ENCODE results near the gene NSUN3. TPM values are rescaled to one million over a fixed set of nuclear protein-coding genes. Genes with fewer than 3 reads are reported as not detected.

The NSUN3 gene
- total and polyA plus RNA-seq, 12 donors = 3.3 to 9.6 (median 6.9) TPM

GRCh38 chr3:94065122-94065521 is 2.3 kb downstream of the NSUN3 start:
- H3K4me1 ChIP-seq = peaks cover 0 to 48% (median 22%) of the 10 kb centered on the region in 9 donors
- no peaks in the 10 kb centered on the region for H3K27me3 ChIP-seq
- H3K36me3 ChIP-seq = peaks cover 0 to 33% (median 0%) of the 10 kb centered on the region in 9 donors
- no peak for TF ChIP-seq CTCF (IDR thresholded peaks at IDR 0.05)
- peak overlapping the region in 1 of 10 donors; percentile 4 for H3K27ac ChIP-seq
- ATAC-seq = no peak
- H3K9me3 ChIP-seq = peaks cover 0 to 8% (median 0%) of the 10 kb centered on the region in 11 donors
- intact Hi-C loops (cut with DNase I) = loop anchor here in 8 of 10 donors (5.0 to 10.0 kb wide), 4 partner anchors 60 to 160 kb away; no protein-coding TSS in a partner anchor
- no peak overlapping the region for H3K4me3 ChIP-seq
- no peak for DNase-seq
- 68 to 71% methylated on average over 1 of the region's 1 CpG for WGBS, 2 donors

- intact Hi-C loops (cut with DNase I) = loop anchor here in 8 of 10 donors (2.0 to 10.0 kb wide), 5 partner anchors 61 to 161 kb away; no protein-coding TSS in a partner anchor
- Histone ChIP-seq H3K9me3 (peaks cover 0 to 8% (median 0%) of the 10 kb centered on the region in 11 donors), H3K36me3 (peaks cover 0 to 34% (median 0%) of the 10 kb centered on the region in 9 donors), H3K4me1 (peaks cover 0 to 48% (median 22%) of the 10 kb centered on the region in 9 donors), H3K27ac (no peak overlapping the region), H3K27me3 (no peaks in the 10 kb centered on the region), H3K4me3 (no peak overlapping the region)
- DNase-seq (no peak), ATAC-seq (no peak)
- no peak for TF ChIP-seq CTCF (IDR thresholded peaks at IDR 0.05)
- WGBS, 2 donors = 87 to 94% methylated on average over 1 of the region's 1 CpG
These were observed 3.1 kb downstream of the NSUN3 start for GRCh38 chr3:94065819-94066480.

- no peak for DNase-seq
- ATAC-seq = no peak
- TF ChIP-seq CTCF (IDR thresholded peaks at IDR 0.05) = no peak
- no peak overlapping the region for H3K4me3 ChIP-seq
- peaks cover 0 to 46% (median 21%) of the 10 kb centered on the region in 9 donors for H3K4me1 ChIP-seq
- intact Hi-C loops (cut with DNase I) = loop anchor here in 8 of 10 donors (2.0 to 10.0 kb wide), 5 partner anchors 62 to 162 kb away; no protein-coding TSS in a partner anchor
- H3K36me3 ChIP-seq = peaks cover 0 to 40% (median under 1%) of the 10 kb centered on the region in 9 donors
- WGBS, 2 donors = 66 to 67% methylated on average over 6 of the region's 6 CpGs
- peaks cover 0 to 8% (median 0%) of the 10 kb centered on the region in 11 donors for H3K9me3 ChIP-seq
- H3K27me3 ChIP-seq = no peaks in the 10 kb centered on the region
- no peak overlapping the region for H3K27ac ChIP-seq
These were observed 3.9 kb downstream of the NSUN3 start for GRCh38 chr3:94066506-94067500.

All from heart right ventricle (tissue), 16 donors.